H1 (cell line): Measurements from ENCODE around the gene MIPEP. TPM values are rescaled to one million over a fixed set of nuclear protein-coding genes. Genes with fewer than 3 reads are reported as not detected.

Source experiments
- CBX5 ChIP-seq: fragments of 300-800, 300-1000 bp; sonication (generic); IDR thresholded peaks from 2 replicates; pipeline ENCODE4 v1.7.1; 2016; ENCODE audit warnings: antibody characterized with exemption, low read length, low read depth
- EGR1 ChIP-seq: IDR thresholded peaks from 2 replicates; pipeline ENCODE4 v1.6.1; 2011; ENCODE audit warnings: low read depth, low read length, borderline replicate concordance
- HDAC6 ChIP-seq: IDR thresholded peaks from one replicate; pipeline ENCODE4 v1.7.1; 2012; ENCODE audit warnings: low read depth, mild to moderate bottlenecking, inconsistent platforms, low read length, moderate library complexity
- KDM5A ChIP-seq: fragments of 200-600 bp; IDR thresholded peaks from 2 replicates; pipeline ENCODE4 v1.7.1; 2012; ENCODE audit warnings: mild to moderate bottlenecking, low read length, inconsistent platforms, mixed read lengths
- SP1 ChIP-seq: IDR thresholded peaks from 2 replicates; pipeline ENCODE4 v1.6.1; 2011; ENCODE audit warnings: low read depth, low read length
- TAF1 ChIP-seq: IDR thresholded peaks from 2 replicates; pipeline ENCODE4 v1.6.1; 2011; ENCODE audit warnings: mild to moderate bottlenecking, low read depth, low read length
- polyA plus RNA-seq, 7 experiments: library from polyadenylated mRNA; depleted of rRNA in 3 of 7; stranded (reverse) in 5 of 7; unstranded in 2 of 7; fragments of >200 nt in 5 of 7; fragments of 200-250 nt in 2 of 7; gene quantifications; 1 replicate in 5 of 7; 2 replicates in 1 of 7; 4 replicates in 1 of 7; pipeline versions ENCODE4 v1.2.1 to v1.2.3, GENCODE V29; 2011 to 2013; ENCODE audit warnings: missing spikeins in 2 of 7, mixed read lengths in 2 of 7
- total RNA-seq: library from RNA; stranded (reverse); fragmentation: NEBNext Ultra II Directional; extraction: Animal tissue kit (Norgen Biotek cat#: 25700); gene quantifications from 2 replicates; pipeline ENCODE4 v1.2.1, GENCODE V29; 2021
- TF ChIP-seq, protein P1 (sequence below): fragments of 300-600 bp; sonication (generic); IDR thresholded peaks from 2 replicates; pipeline ENCODE4 v1.7.1; 2012; ENCODE audit warnings: low read length, moderate library complexity, mild to moderate bottlenecking, inconsistent platforms; ENCODE audit not compliant: insufficient replicate concordance

MIPEP gene
- total and polyA plus RNA-seq, 2 of the 8 experiments (the other 6 are each of a cell fraction or from before 2014, with no cell fraction given), result 24.0 to 24.2 TPM

- TF ChIP-seq, protein P1, sequence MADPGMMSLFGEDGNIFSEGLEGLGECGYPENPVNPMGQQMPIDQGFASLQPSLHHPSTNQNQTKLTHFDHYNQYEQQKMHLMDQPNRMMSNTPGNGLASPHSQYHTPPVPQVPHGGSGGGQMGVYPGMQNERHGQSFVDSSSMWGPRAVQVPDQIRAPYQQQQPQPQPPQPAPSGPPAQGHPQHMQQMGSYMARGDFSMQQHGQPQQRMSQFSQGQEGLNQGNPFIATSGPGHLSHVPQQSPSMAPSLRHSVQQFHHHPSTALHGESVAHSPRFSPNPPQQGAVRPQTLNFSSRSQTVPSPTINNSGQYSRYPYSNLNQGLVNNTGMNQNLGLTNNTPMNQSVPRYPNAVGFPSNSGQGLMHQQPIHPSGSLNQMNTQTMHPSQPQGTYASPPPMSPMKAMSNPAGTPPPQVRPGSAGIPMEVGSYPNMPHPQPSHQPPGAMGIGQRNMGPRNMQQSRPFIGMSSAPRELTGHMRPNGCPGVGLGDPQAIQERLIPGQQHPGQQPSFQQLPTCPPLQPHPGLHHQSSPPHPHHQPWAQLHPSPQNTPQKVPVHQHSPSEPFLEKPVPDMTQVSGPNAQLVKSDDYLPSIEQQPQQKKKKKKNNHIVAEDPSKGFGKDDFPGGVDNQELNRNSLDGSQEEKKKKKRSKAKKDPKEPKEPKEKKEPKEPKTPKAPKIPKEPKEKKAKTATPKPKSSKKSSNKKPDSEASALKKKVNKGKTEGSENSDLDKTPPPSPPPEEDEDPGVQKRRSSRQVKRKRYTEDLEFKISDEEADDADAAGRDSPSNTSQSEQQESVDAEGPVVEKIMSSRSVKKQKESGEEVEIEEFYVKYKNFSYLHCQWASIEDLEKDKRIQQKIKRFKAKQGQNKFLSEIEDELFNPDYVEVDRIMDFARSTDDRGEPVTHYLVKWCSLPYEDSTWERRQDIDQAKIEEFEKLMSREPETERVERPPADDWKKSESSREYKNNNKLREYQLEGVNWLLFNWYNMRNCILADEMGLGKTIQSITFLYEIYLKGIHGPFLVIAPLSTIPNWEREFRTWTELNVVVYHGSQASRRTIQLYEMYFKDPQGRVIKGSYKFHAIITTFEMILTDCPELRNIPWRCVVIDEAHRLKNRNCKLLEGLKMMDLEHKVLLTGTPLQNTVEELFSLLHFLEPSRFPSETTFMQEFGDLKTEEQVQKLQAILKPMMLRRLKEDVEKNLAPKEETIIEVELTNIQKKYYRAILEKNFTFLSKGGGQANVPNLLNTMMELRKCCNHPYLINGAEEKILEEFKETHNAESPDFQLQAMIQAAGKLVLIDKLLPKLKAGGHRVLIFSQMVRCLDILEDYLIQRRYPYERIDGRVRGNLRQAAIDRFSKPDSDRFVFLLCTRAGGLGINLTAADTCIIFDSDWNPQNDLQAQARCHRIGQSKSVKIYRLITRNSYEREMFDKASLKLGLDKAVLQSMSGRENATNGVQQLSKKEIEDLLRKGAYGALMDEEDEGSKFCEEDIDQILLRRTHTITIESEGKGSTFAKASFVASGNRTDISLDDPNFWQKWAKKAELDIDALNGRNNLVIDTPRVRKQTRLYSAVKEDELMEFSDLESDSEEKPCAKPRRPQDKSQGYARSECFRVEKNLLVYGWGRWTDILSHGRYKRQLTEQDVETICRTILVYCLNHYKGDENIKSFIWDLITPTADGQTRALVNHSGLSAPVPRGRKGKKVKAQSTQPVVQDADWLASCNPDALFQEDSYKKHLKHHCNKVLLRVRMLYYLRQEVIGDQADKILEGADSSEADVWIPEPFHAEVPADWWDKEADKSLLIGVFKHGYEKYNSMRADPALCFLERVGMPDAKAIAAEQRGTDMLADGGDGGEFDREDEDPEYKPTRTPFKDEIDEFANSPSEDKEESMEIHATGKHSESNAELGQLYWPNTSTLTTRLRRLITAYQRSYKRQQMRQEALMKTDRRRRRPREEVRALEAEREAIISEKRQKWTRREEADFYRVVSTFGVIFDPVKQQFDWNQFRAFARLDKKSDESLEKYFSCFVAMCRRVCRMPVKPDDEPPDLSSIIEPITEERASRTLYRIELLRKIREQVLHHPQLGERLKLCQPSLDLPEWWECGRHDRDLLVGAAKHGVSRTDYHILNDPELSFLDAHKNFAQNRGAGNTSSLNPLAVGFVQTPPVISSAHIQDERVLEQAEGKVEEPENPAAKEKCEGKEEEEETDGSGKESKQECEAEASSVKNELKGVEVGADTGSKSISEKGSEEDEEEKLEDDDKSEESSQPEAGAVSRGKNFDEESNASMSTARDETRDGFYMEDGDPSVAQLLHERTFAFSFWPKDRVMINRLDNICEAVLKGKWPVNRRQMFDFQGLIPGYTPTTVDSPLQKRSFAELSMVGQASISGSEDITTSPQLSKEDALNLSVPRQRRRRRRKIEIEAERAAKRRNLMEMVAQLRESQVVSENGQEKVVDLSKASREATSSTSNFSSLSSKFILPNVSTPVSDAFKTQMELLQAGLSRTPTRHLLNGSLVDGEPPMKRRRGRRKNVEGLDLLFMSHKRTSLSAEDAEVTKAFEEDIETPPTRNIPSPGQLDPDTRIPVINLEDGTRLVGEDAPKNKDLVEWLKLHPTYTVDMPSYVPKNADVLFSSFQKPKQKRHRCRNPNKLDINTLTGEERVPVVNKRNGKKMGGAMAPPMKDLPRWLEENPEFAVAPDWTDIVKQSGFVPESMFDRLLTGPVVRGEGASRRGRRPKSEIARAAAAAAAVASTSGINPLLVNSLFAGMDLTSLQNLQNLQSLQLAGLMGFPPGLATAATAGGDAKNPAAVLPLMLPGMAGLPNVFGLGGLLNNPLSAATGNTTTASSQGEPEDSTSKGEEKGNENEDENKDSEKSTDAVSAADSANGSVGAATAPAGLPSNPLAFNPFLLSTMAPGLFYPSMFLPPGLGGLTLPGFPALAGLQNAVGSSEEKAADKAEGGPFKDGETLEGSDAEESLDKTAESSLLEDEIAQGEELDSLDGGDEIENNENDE, result no peak
- TF ChIP-seq KDM5A (no peak), CBX5 (no peak), HDAC6 (no peak), SP1 (no peak), TAF1 (no peak), EGR1 (no peak)
Measured at GRCh38 chr13:23743278-23744076, 145.7 kb downstream of the MIPEP start (continued).
